Measurements from ENCODE around the gene NLRC3. TPM values are rescaled to one million over a fixed set of nuclear protein-coding genes. Genes with fewer than 3 reads are reported as not detected.
A peak's percentile ranks its signal among the peaks of the same experiment; 100 is the strongest.
"Not testable (repeated sequence)": the region's sequence is repeated elsewhere in the genome, so short reads cannot be mapped to it uniquely, and the experiment has no call there.

NLRC3 gene
- polyA plus RNA-seq, 1 experiment: not detected

GRCh38 chr16:3532741-3533140 lies 44.5 kb downstream of the NLRC3 start:
- Histone ChIP-seq H3K9me3 (ENCODE audit: control insufficient read depth, insufficient read depth, low read length) (no peaks in the 10 kb centered on the region), H3K27me3 (ENCODE audit: control insufficient read depth, insufficient read depth, low read length) (no peaks in the 10 kb centered on the region), H3K4me3 (ENCODE audit: low read depth, low read length) (no peak overlapping the region), H3K27ac (ENCODE audit: low read depth, low read length) (no peak overlapping the region)
- TF ChIP-seq, protein P1, sequence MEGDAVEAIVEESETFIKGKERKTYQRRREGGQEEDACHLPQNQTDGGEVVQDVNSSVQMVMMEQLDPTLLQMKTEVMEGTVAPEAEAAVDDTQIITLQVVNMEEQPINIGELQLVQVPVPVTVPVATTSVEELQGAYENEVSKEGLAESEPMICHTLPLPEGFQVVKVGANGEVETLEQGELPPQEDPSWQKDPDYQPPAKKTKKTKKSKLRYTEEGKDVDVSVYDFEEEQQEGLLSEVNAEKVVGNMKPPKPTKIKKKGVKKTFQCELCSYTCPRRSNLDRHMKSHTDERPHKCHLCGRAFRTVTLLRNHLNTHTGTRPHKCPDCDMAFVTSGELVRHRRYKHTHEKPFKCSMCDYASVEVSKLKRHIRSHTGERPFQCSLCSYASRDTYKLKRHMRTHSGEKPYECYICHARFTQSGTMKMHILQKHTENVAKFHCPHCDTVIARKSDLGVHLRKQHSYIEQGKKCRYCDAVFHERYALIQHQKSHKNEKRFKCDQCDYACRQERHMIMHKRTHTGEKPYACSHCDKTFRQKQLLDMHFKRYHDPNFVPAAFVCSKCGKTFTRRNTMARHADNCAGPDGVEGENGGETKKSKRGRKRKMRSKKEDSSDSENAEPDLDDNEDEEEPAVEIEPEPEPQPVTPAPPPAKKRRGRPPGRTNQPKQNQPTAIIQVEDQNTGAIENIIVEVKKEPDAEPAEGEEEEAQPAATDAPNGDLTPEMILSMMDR (IDR thresholded peaks at IDR 0.05; ENCODE audit: low read depth, low read length): no peak
- CTCF ChIA-PET: no interaction called here
- no peak for DNase-seq (ENCODE audit: low read depth, low spot score)
- POLR2A ChIA-PET: no interaction called here

GRCh38 chr16:3530371-3530914 lies 46.8 kb downstream of the NLRC3 start:
- no peak for DNase-seq (ENCODE audit: low read depth, low spot score)
- CTCF ChIA-PET: no interaction called here
- Histone ChIP-seq H3K9me3 (ENCODE audit: control insufficient read depth, insufficient read depth, low read length) (no peaks in the 10 kb centered on the region), H3K4me3 (ENCODE audit: low read depth, low read length) (no peak overlapping the region), H3K27ac (ENCODE audit: low read depth, low read length) (no peak overlapping the region), H3K27me3 (ENCODE audit: control insufficient read depth, insufficient read depth, low read length) (no peaks in the 10 kb centered on the region)
- POLR2A ChIA-PET: no interaction called here
- TF ChIP-seq, protein P1 (IDR thresholded peaks at IDR 0.05; ENCODE audit: low read depth, low read length): no peak

DNA sequence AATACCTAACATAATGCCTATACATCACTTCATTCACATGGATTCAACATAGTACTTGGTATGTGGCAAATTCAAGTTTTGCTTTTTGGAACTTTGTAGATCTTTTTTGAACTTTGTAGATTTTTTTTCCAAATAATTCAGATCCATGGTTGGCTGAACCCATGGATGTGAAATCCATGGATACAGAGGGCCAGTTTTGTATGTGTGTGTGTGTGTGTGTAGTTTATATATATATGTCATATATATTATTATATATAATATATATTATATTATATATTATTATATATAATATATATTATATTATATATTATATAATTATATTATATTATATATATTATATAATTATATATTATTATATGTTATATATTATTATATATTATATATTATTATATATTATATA lies 48.0 kb downstream of the NLRC3 start:
- Histone ChIP-seq H3K27me3 (ENCODE audit: control insufficient read depth, insufficient read depth, low read length) (no peaks in the 10 kb centered on the region), H3K9me3 (ENCODE audit: control insufficient read depth, insufficient read depth, low read length) (no peaks in the 10 kb centered on the region), H3K4me3 (ENCODE audit: low read depth, low read length) (no peak overlapping the region), H3K27ac (ENCODE audit: low read depth, low read length) (no peak overlapping the region)
- POLR2A ChIA-PET: no interaction called here
- CTCF ChIA-PET: no interaction called here
- TF ChIP-seq, protein P1 (IDR thresholded peaks at IDR 0.05; ENCODE audit: low read depth, low read length): no peak
- no peak for DNase-seq (ENCODE audit: low read depth, low spot score)

GRCh38 chr16:3528406-3528805 lies 48.8 kb downstream of the NLRC3 start:
- CTCF ChIA-PET: no interaction called here
- Histone ChIP-seq H3K27me3 (ENCODE audit: control insufficient read depth, insufficient read depth, low read length) (no peaks in the 10 kb centered on the region), H3K4me3 (ENCODE audit: low read depth, low read length) (no peak overlapping the region), H3K9me3 (ENCODE audit: control insufficient read depth, insufficient read depth, low read length) (no peaks in the 10 kb centered on the region), H3K27ac (ENCODE audit: low read depth, low read length) (no peak overlapping the region)
- POLR2A ChIA-PET: no interaction called here
- TF ChIP-seq, protein P1 (IDR thresholded peaks at IDR 0.05; ENCODE audit: low read depth, low read length): no peak
- no peak for DNase-seq (ENCODE audit: low read depth, low spot score)

DNA sequence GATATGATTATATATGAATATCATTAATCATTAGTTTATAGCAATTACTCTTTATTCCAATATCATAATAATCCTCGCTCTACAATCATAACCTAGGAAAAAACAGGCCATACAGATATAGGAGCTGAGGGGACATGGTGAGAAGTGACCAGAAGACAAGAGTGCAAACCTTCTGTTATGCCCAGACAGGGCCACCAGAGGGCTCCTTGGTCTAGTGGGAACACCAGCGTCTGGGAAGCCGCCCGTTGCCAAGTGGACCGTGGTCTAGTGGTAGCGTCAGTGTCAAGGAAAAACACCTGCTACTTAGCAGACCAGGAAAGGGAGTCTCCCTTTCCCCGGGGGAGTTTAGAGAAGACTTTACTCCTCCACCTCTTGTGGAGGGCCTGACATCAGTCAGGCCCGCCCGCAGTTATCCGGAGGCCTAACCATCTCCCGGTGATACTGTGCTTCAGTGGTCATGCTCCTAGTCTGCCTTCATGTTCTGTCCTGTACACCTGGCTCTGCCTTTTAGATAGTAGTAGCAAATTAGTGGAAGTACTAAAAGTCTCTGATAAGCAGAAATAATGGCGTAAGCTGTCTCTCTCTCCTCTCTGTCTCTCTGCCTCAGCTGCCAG lies 49.9 kb downstream of the NLRC3 start:
- H3K27ac ChIP-seq (ENCODE audit: low read depth, low read length); POLR2A ChIA-PET; H3K9me3 ChIP-seq (ENCODE audit: control insufficient read depth, insufficient read depth, low read length); H3K4me3 ChIP-seq (ENCODE audit: low read depth, low read length); H3K27me3 ChIP-seq (ENCODE audit: control insufficient read depth, insufficient read depth, low read length); DNase-seq (ENCODE audit: low read depth, low spot score): not testable (repeated sequence)
- TF ChIP-seq, protein P1 (IDR thresholded peaks at IDR 0.05; ENCODE audit: low read depth, low read length): peak; percentile 64
- CTCF ChIA-PET: interaction anchor here (1.0 kb wide), 1 partner anchor 26 kb away, joined by 3 read pairs; the partner anchor contains the start of gene CLUAP1

Data from AG04450 (cell line).